Lower leg skin (tissue), 4 donors: ENCODE results near the gene CHPT1. TPM values are rescaled to one million over a fixed set of nuclear protein-coding genes. Genes with fewer than 3 reads are reported as not detected.

ENCODE experiments used
- DNase-seq, 2 donors: peaks; one replicate each; pipeline ENCODE4 v3.0.0-alpha.2; 2019; ENCODE audit warnings: low spot score in 2 of 2
- H3K4me3 ChIP-seq: fragments of 200-600 bp; sonication (generic); 2 replicates; pipeline ENCODE4 v1.5.1; 2017; ENCODE audit warnings: mild to moderate bottlenecking, low read depth; ENCODE audit not compliant: poor library complexity, severe bottlenecking
- CTCF ChIP-seq, 3 donors: fragments of 450-650 bp; IDR thresholded peaks; one replicate each; pipeline ENCODE4 v1.5.1; 2016; ENCODE audit warnings: antibody characterized with exemption in 3 of 3, mild to moderate bottlenecking in 3 of 3, moderate library complexity in 2 of 3
- POLR2A ChIP-seq, 2 donors: fragments of 450-650 bp; IDR thresholded peaks; one replicate each; pipeline ENCODE4 v1.6.1; 2016 to 2017; ENCODE audit warnings: antibody characterized with exemption in 2 of 2, mild to moderate bottlenecking in 1 of 2, moderate library complexity in 1 of 2
- WGBS, 2 donors: methylation state at CpG; one replicate each; pipeline ENCODE4 v1.1.5; 2018; 5-methylcytosine and 5-hydroxymethylcytosine counted together
- intact Hi-C: fragments of 100-400 bp; cut with DNase I; formaldehyde crosslinking; loops from one replicate; pipeline ENCODE4 v1.15.0; 2023; ENCODE audit warnings: low total_unique reads
- total RNA-seq, 4 donors: library from RNA; depleted of rRNA; stranded (reverse); fragments of >200 nt; gene quantifications; one replicate each; pipeline ENCODE4 v1.1.0, GENCODE V29; 2016

Gene CHPT1
- total RNA-seq, 4 donors from 2014 or later, result 56.8 to 121 (median 75.1) TPM

- WGBS, 2 donors, result 80 to 84% methylated on average over 1 of the region's 1 CpG
- no peak overlapping the region for H3K4me3 ChIP-seq
- intact Hi-C loops, result no loop called here
- TF ChIP-seq CTCF (IDR thresholded peaks at IDR 0.05), result no peak
- TF ChIP-seq POLR2A (IDR thresholded peaks at IDR 0.05), result no peak
- no peak for DNase-seq
These were observed 1.7 kb upstream of the CHPT1 start for GRCh38 chr12:101695706-101696105.

GRCh38 chr12:101696251-101697196, 916 bp upstream of the CHPT1 start:
- 22 to 30% methylated on average over 18 of the region's 18 CpGs for WGBS, 2 donors

GRCh38 chr12:101697930-101698799, 725 bp downstream of the CHPT1 start:
- DNase-seq, result peak; percentile 40 to 92
- intact Hi-C loops, result no loop called here
- TF ChIP-seq POLR2A (IDR thresholded peaks at IDR 0.05), result no peak
- no peak for TF ChIP-seq CTCF (IDR thresholded peaks at IDR 0.05)
- WGBS, 2 donors, result 1 to 2% methylated on average over 26 to 28 of the region's 67 CpGs
- H3K4me3 ChIP-seq, result peak overlapping the region; percentile 96

More at GRCh38 chr12:101696251-101697196, 916 bp upstream of the CHPT1 start:
- peak; percentile 66 to 89 for DNase-seq
- intact Hi-C loops, result no loop called here
- TF ChIP-seq POLR2A (IDR thresholded peaks at IDR 0.05) (no peak), CTCF (IDR thresholded peaks at IDR 0.05) (no peak)
- H3K4me3 ChIP-seq, result peak overlapping the region; percentile 96

- WGBS, 2 donors, result 78 to 81% methylated on average over 12 of the region's 12 CpGs
- peak overlapping the region; percentile 96 for H3K4me3 ChIP-seq
- no peak for DNase-seq
- intact Hi-C loops, result no loop called here
- TF ChIP-seq CTCF (IDR thresholded peaks at IDR 0.05) (no peak), POLR2A (IDR thresholded peaks at IDR 0.05) (no peak)
These were observed 1.4 kb downstream of the CHPT1 start for GRCh38 chr12:101698800-101699347.

GRCh38 chr12:101700299-101700820, 2.9 kb downstream of the CHPT1 start:
- no peak for DNase-seq
- H3K4me3 ChIP-seq, result no peak overlapping the region
- intact Hi-C loops, result no loop called here
- WGBS, 2 donors, result 76 to 79% methylated on average over 2 of the region's 2 CpGs
- TF ChIP-seq POLR2A (IDR thresholded peaks at IDR 0.05) (no peak), CTCF (IDR thresholded peaks at IDR 0.05) (no peak)
